GM23338 (cell line): ENCODE measurements around the gene RPS6KA3. TPM values are rescaled to one million over a fixed set of nuclear protein-coding genes. Genes with fewer than 3 reads are reported as not detected.

ENCODE experiments used
- ATAC-seq: fragments of 200-7000 bp; cut with Tn5 transposase; 3 replicates; pipeline ENCODE4 v1.9.1; 2020
- DNase-seq: peaks from one replicate; pipeline ENCODE4 v3.0.0-alpha.2; 2015; ENCODE audit warnings: low spot score
- H2AFZ ChIP-seq: fragments of 200-600 bp; sonication (generic); 2 replicates; pipeline ENCODE4 v1.8.0; 2016; ENCODE audit warnings: antibody characterized with exemption, mild to moderate bottlenecking, moderate library complexity
- H3F3A ChIP-seq: fragments of 200-600 bp; sonication (generic); replicated peaks from 2 replicates; pipeline ENCODE4 v1.8.0; 2017; ENCODE audit warnings: antibody characterized with exemption, mixed run types, low read depth
- H3K27ac ChIP-seq: fragments of 200-600 bp; sonication (generic); 2 replicates; pipeline ENCODE4 v1.6.1; 2016; ENCODE audit warnings: low read depth
- H3K27me3 ChIP-seq: fragments of 200-600 bp; sonication (generic); 2 replicates; pipeline ENCODE4 v1.8.0; 2016; ENCODE audit warnings: mild to moderate bottlenecking, mixed run types, moderate library complexity; ENCODE audit not compliant: insufficient read depth
- H3K36me3 ChIP-seq: fragments of 200-600 bp; sonication (generic); 2 replicates; pipeline ENCODE4 v1.8.0; 2016; ENCODE audit warnings: mild to moderate bottlenecking; ENCODE audit not compliant: insufficient read depth
- H3K4me1 ChIP-seq: fragments of 200-600 bp; sonication (generic); 2 replicates; pipeline ENCODE4 v1.8.0; 2016; ENCODE audit warnings: mild to moderate bottlenecking, moderate library complexity; ENCODE audit not compliant: insufficient read depth
- H3K4me2 ChIP-seq: fragments of 200-600 bp; sonication (generic); 2 replicates; pipeline ENCODE4 v1.7.1; 2017; ENCODE audit warnings: mixed run types
- H3K4me3 ChIP-seq: fragments of 200-600 bp; sonication (generic); 2 replicates; pipeline ENCODE4 v1.6.1; 2016; ENCODE audit warnings: mixed run types
- H3K79me2 ChIP-seq: fragments of 200-600 bp; sonication (generic); replicated peaks from 2 replicates; pipeline ENCODE4 v1.8.0; 2017; ENCODE audit warnings: mild to moderate bottlenecking; ENCODE audit not compliant: insufficient read depth
- H3K9me2 ChIP-seq: fragments of 200-600 bp; sonication (generic); 2 replicates; pipeline ENCODE4 v1.8.0; 2017; ENCODE audit not compliant: insufficient read depth
- H4K20me1 ChIP-seq: fragments of 200-600 bp; sonication (generic); replicated peaks from 2 replicates; pipeline ENCODE4 v1.8.0; 2017; ENCODE audit warnings: mild to moderate bottlenecking; ENCODE audit not compliant: insufficient read depth
- H3K27ac Mint-ChIP-seq: 2 replicates; pipeline ENCODE4 v1.8.0; 2020; ENCODE audit warnings: inconsistent platforms, mild to moderate bottlenecking, moderate library complexity, mixed read lengths
- H3K27me3 Mint-ChIP-seq: 3 replicates; pipeline ENCODE4 v1.8.0; 2022; ENCODE audit warnings: low read depth, mild to moderate bottlenecking, moderate library complexity, mixed read lengths, inconsistent platforms; ENCODE audit not compliant: insufficient read depth, poor library complexity
- H3K36me3 Mint-ChIP-seq: 3 replicates; pipeline ENCODE4 v1.8.0; 2021; ENCODE audit warnings: low read depth, mild to moderate bottlenecking, inconsistent platforms, moderate library complexity, mixed read lengths
- H3K4me1 Mint-ChIP-seq: 3 replicates; pipeline ENCODE4 v1.8.0; 2020; ENCODE audit warnings: mild to moderate bottlenecking, inconsistent platforms, mixed read lengths
- H3K4me3 Mint-ChIP-seq: 3 replicates; pipeline ENCODE4 v1.8.0; 2021; ENCODE audit warnings: moderate library complexity, mild to moderate bottlenecking, inconsistent platforms, mixed read lengths
- H3K9me3 Mint-ChIP-seq: 3 replicates; pipeline ENCODE4 v1.8.0; 2020; ENCODE audit warnings: moderate library complexity, mild to moderate bottlenecking, inconsistent platforms, mixed read lengths
- CREB1 ChIP-seq: fragments of 250-450 bp; sonication (Bioruptor Pico); IDR thresholded peaks from 2 replicates; pipeline ENCODE4 v1.5.0; 2020; ENCODE audit warnings: low read depth, mild to moderate bottlenecking, moderate library complexity
- ETS1 ChIP-seq: IDR thresholded peaks from 2 replicates; pipeline ENCODE4 v1.6.1; 2016; ENCODE audit warnings: antibody characterized with exemption
- EZH2 ChIP-seq: fragments of 200-600 bp; sonication (generic); IDR thresholded peaks from one replicate; pipeline ENCODE4 v1.8.0; 2017; ENCODE audit warnings: antibody characterized with exemption, mild to moderate bottlenecking, low read depth; ENCODE audit not compliant: unreplicated experiment
- EZH2phosphoT487 ChIP-seq: fragments of 200-600 bp; sonication (generic); IDR thresholded peaks from one replicate; pipeline ENCODE4 v1.8.1; 2018; ENCODE audit warnings: antibody characterized with exemption; ENCODE audit not compliant: unreplicated experiment
- JUNB ChIP-seq: IDR thresholded peaks from one replicate; pipeline ENCODE4 v1.6.1; 2016; ENCODE audit warnings: antibody characterized with exemption; ENCODE audit not compliant: unreplicated experiment
- NANOG ChIP-seq: IDR thresholded peaks from 2 replicates; pipeline ENCODE4 v1.6.1; 2016; ENCODE audit warnings: antibody characterized with exemption, borderline replicate concordance
- POLR2AphosphoS5 ChIP-seq: IDR thresholded peaks from 2 replicates; pipeline ENCODE4 v1.6.1; 2016; ENCODE audit warnings: antibody characterized with exemption, low read depth
- REST ChIP-seq: IDR thresholded peaks from one replicate; pipeline ENCODE4 v1.6.1; 2018; ENCODE audit warnings: antibody characterized with exemption; ENCODE audit not compliant: unreplicated experiment
- STAT1 ChIP-seq: IDR thresholded peaks from one replicate; pipeline ENCODE4 v1.6.1; 2016; ENCODE audit warnings: antibody characterized with exemption; ENCODE audit not compliant: unreplicated experiment
- ZNF114 ChIP-seq: fragments of 250-450 bp; sonication (Bioruptor Pico); IDR thresholded peaks from 2 replicates; pipeline ENCODE4 v1.5.0; 2020; ENCODE audit warnings: mild to moderate bottlenecking, moderate library complexity
- ZNF331 ChIP-seq: fragments of 250-450 bp; sonication (Bioruptor Pico); IDR thresholded peaks from 2 replicates; pipeline ENCODE4 v1.5.0; 2020; ENCODE audit warnings: low read depth, mild to moderate bottlenecking, moderate library complexity
- polyA plus RNA-seq: library from polyadenylated mRNA; unstranded; fragments of >200 nt; fragmentation: Nextera tagmentation; extraction: Ambion mirVana; gene quantifications from 2 replicates; pipeline ENCODE4 v1.2.1, GENCODE V29; 2016
- total RNA-seq: library from RNA; depleted of rRNA; stranded (reverse); fragments of >200 nt; shearing (Covaris generic); gene quantifications from 2 replicates; pipeline ENCODE4 v1.2.3, GENCODE V29; 2014
- TF ChIP-seq, protein P1 (sequence below), 2 experiments: fragments of 200-600 bp in 1 of 2; sonication (generic) in 1 of 2; conservative IDR thresholded peaks; 2 replicates each; pipeline versions ENCODE4 v1.5.1 to v1.6.1; 2016 to 2017; ENCODE audit warnings: antibody characterized with exemption in 2 of 2, low read depth in 2 of 2, mild to moderate bottlenecking in 2 of 2, moderate library complexity in 1 of 2
- TF ChIP-seq, protein P2 (sequence below): fragments of 250-450 bp; sonication (Bioruptor Pico); IDR thresholded peaks from 2 replicates; pipeline ENCODE4 v1.5.0; 2020; ENCODE audit warnings: mild to moderate bottlenecking, moderate library complexity

The RPS6KA3 gene
- total and polyA plus RNA-seq, 2 experiments from 2014 or later = 3.2 to 12.2 TPM

DNA sequence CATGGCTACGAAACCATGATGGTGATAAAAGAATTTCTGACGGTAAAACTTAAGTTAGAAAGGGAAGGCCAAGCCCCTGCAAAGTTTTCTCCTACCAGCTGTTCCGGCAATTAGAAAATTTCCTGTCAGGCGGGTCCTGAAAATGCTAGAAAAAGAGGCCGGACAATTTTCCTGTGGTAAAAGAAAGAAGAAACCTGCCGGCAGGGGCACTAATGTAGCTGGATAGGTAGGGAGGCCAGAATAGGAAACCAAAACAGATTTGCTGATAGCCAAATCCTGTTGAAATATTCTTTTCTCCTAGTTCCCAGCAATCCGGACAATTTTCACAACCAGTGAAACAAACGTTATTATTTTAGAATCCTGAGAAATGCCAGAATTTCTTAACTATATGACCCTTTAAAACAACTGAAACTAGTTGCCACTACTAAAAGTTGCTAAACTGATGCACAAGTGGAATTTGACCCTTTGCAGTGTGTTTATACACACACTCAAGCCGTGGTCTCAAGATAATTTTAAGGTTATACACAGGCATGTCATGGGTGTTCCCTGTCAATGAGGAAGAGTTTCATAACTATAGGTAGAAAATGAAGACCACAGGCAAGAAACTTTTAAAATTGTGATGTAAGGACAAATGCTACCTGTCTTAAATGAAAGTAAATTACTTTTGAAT is 47.7 kb downstream of the RPS6KA3 start:
- ATAC-seq (no peak), DNase-seq (peak; percentile 9)
- Histone ChIP-seq H3K27ac (no peak overlapping the region), H3K4me1 (no peaks in the 10 kb centered on the region), H3K27me3 (no peaks in the 10 kb centered on the region), H3K4me3 (no peak overlapping the region), H3K79me2 (no peaks in the 10 kb centered on the region), H4K20me1 (no peaks in the 10 kb centered on the region), H3K36me3 (no peaks in the 10 kb centered on the region), H3K9me2 (no peaks in the 10 kb centered on the region), H3K4me2 (no peak overlapping the region), H2AFZ (no peak overlapping the region), H3F3A (no peaks in the 10 kb centered on the region)
- Mint-ChIP-seq H3K36me3 (no peaks in the 10 kb centered on the region), H3K27ac (no peak overlapping the region), H3K4me1 (peaks cover 18% of the 10 kb centered on the region), H3K4me3 (no peak overlapping the region), H3K27me3 (peaks cover 2% of the 10 kb centered on the region), H3K9me3 (no peaks in the 10 kb centered on the region)
- TF ChIP-seq NANOG (no peak), STAT1 (no peak), EZH2phosphoT487 (no peak), ETS1 (no peak), ZNF331 (no peak), EZH2 (no peak), ZNF114 (CRISPR knock-in tag) (no peak), CREB1 (CRISPR knock-in tag) (no peak), POLR2AphosphoS5 (no peak), JUNB (no peak), REST (no peak)
- TF ChIP-seq, protein P1, sequence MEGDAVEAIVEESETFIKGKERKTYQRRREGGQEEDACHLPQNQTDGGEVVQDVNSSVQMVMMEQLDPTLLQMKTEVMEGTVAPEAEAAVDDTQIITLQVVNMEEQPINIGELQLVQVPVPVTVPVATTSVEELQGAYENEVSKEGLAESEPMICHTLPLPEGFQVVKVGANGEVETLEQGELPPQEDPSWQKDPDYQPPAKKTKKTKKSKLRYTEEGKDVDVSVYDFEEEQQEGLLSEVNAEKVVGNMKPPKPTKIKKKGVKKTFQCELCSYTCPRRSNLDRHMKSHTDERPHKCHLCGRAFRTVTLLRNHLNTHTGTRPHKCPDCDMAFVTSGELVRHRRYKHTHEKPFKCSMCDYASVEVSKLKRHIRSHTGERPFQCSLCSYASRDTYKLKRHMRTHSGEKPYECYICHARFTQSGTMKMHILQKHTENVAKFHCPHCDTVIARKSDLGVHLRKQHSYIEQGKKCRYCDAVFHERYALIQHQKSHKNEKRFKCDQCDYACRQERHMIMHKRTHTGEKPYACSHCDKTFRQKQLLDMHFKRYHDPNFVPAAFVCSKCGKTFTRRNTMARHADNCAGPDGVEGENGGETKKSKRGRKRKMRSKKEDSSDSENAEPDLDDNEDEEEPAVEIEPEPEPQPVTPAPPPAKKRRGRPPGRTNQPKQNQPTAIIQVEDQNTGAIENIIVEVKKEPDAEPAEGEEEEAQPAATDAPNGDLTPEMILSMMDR (conservative IDR thresholded peaks at IDR 0.05; ENCODE audit: low read depth in 2 of 2) = no peak
- TF ChIP-seq, protein P2, sequence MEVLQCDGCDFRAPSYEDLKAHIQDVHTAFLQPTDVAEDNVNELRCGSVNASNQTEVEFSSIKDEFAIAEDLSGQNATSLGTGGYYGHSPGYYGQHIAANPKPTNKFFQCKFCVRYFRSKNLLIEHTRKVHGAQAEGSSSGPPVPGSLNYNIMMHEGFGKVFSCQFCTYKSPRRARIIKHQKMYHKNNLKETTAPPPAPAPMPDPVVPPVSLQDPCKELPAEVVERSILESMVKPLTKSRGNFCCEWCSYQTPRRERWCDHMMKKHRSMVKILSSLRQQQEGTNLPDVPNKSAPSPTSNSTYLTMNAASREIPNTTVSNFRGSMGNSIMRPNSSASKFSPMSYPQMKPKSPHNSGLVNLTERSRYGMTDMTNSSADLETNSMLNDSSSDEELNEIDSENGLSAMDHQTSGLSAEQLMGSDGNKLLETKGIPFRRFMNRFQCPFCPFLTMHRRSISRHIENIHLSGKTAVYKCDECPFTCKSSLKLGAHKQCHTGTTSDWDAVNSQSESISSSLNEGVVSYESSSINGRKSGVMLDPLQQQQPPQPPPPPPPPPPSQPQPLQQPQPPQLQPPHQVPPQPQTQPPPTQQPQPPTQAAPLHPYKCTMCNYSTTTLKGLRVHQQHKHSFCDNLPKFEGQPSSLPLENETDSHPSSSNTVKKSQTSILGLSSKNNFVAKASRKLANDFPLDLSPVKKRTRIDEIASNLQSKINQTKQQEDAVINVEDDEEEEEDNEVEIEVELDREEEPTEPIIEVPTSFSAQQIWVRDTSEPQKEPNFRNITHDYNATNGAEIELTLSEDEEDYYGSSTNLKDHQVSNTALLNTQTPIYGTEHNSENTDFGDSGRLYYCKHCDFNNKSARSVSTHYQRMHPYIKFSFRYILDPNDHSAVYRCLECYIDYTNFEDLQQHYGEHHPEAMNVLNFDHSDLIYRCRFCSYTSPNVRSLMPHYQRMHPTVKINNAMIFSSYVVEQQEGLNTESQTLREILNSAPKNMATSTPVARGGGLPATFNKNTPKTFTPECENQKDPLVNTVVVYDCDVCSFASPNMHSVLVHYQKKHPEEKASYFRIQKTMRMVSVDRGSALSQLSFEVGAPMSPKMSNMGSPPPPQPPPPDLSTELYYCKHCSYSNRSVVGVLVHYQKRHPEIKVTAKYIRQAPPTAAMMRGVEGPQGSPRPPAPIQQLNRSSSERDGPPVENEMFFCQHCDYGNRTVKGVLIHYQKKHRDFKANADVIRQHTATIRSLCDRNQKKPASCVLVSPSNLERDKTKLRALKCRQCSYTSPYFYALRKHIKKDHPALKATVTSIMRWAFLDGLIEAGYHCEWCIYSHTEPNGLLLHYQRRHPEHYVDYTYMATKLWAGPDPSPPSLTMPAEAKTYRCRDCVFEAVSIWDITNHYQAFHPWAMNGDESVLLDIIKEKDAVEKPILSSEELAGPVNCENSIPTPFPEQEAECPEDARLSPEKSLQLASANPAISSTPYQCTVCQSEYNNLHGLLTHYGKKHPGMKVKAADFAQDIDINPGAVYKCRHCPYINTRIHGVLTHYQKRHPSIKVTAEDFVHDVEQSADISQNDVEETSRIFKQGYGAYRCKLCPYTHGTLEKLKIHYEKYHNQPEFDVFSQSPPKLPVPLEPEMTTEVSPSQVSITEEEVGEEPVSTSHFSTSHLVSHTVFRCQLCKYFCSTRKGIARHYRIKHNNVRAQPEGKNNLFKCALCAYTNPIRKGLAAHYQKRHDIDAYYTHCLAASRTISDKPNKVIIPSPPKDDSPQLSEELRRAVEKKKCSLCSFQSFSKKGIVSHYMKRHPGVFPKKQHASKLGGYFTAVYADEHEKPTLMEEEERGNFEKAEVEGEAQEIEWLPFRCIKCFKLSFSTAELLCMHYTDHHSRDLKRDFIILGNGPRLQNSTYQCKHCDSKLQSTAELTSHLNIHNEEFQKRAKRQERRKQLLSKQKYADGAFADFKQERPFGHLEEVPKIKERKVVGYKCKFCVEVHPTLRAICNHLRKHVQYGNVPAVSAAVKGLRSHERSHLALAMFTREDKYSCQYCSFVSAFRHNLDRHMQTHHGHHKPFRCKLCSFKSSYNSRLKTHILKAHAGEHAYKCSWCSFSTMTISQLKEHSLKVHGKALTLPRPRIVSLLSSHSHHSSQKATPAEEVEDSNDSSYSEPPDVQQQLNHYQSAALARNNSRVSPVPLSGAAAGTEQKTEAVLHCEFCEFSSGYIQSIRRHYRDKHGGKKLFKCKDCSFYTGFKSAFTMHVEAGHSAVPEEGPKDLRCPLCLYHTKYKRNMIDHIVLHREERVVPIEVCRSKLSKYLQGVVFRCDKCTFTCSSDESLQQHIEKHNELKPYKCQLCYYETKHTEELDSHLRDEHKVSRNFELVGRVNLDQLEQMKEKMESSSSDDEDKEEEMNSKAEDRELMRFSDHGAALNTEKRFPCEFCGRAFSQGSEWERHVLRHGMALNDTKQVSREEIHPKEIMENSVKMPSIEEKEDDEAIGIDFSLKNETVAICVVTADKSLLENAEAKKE (CRISPR knock-in tag) = no peak
